Stimulated activated CD4-positive, alpha-beta T cell treated with anti-CD3 and anti-CD28 coated beads, Interleukin-12 subunit alpha, Interleukin-12 subunit beta, amount 100 ng/mL, for 24 hours (primary cell): Measurements from ENCODE around the gene CDRT4.

Source experiments
- DNase-seq, 2 experiments: peaks; one replicate each; pipeline ENCODE4 v3.0.0-alpha.2; 2020; ENCODE audit warnings: low read depth in 2 of 2

Gene CDRT4

GRCh38 chr17:15492791-15493692 is 25.6 kb upstream of the CDRT4 start:
- DNase-seq = no peak

GRCh38 chr17:15492186-15492585 is 24.8 kb upstream of the CDRT4 start:
- no peak for DNase-seq

GRCh38 chr17:15490634-15491261 is 23.3 kb upstream of the CDRT4 start:
- DNase-seq = peak in 1 of 2 experiments; percentile 17

- DNase-seq = no peak
Observed at GRCh38 chr17:15488557-15488956, 21.1 kb upstream of the CDRT4 start.

GRCh38 chr17:15485045-15485444 is 17.6 kb upstream of the CDRT4 start:
- no peak for DNase-seq

- DNase-seq = no peak
Observed at GRCh38 chr17:15483431-15483830, 16.0 kb upstream of the CDRT4 start.

- DNase-seq = no peak
Observed at GRCh38 chr17:15482476-15482875, 15.1 kb upstream of the CDRT4 start.

- DNase-seq = no peak
Observed at GRCh38 chr17:15481481-15481880, 14.1 kb upstream of the CDRT4 start.

GRCh38 chr17:15480204-15480603 is 12.8 kb upstream of the CDRT4 start:
- no peak for DNase-seq

- DNase-seq = no peak
Observed at GRCh38 chr17:15479703-15480102, 12.3 kb upstream of the CDRT4 start.

- DNase-seq = no peak
Observed at GRCh38 chr17:15478845-15479244, 11.4 kb upstream of the CDRT4 start.

GRCh38 chr17:15475631-15476354 is 8.4 kb upstream of the CDRT4 start:
- DNase-seq = no peak

GRCh38 chr17:15472891-15473290 is 5.5 kb upstream of the CDRT4 start:
- no peak for DNase-seq

- no peak for DNase-seq
Observed at GRCh38 chr17:15470536-15470935, 3.1 kb upstream of the CDRT4 start.

GRCh38 chr17:15469260-15469659 is 1.8 kb upstream of the CDRT4 start:
- DNase-seq = no peak

GRCh38 chr17:15468126-15468525 is 705 bp upstream of the CDRT4 start:
- DNase-seq = no peak

GRCh38 chr17:15466131-15466530 is 1.3 kb downstream of the CDRT4 start:
- DNase-seq = no peak

GRCh38 chr17:15465045-15465701 is 2.2 kb downstream of the CDRT4 start:
- DNase-seq = no peak

- no peak for DNase-seq
Observed at GRCh38 chr17:15464231-15464985, 3.0 kb downstream of the CDRT4 start.

GRCh38 chr17:15462976-15463772 is 4.2 kb downstream of the CDRT4 start:
- DNase-seq = no peak

GRCh38 chr17:15457723-15458094 is 9.7 kb downstream of the CDRT4 start:
- no peak for DNase-seq
